K562 (cell line): Measurements from ENCODE around the gene KRTAP4-3. TPM values are rescaled to one million over a fixed set of nuclear protein-coding genes. Genes with fewer than 3 reads are reported as not detected.

Source experiments
- ATAC-seq: fragments of 200-7000 bp; cut with Tn5 transposase; 3 replicates; pipeline ENCODE4 v1.9.1; 2020; ENCODE audit warnings: moderate library complexity
- BruUV-seq: library from RNA; stranded (reverse); fragments of 400-500 nt; replicated peaks from 2 replicates; lab custom pipeline; 2021; lab: Mats Ljungman, UMichigan
- CTCF ChIA-PET: fragments of 300-600 bp; formaldehyde crosslinking; extraction: SDS; loops from one replicate; lab custom pipeline; 2021; ENCODE audit warnings: low intra/inter-chr PET ratio; lab: Yijun Ruan, JAX
- POLR2A ChIA-PET: fragments of 300-600, 350-650 bp; sonication (Branson Sonifier 250); formaldehyde crosslinking; extraction: SDS; loops from one replicate; lab custom pipeline; 2021; ENCODE audit warnings: antibody characterized with exemption, inconsistent platforms; lab: Yijun Ruan, JAX
- DNase-seq, 4 experiments: peaks; one replicate each; pipeline versions ENCODE4 v3.0.0 to v3.0.0-alpha.2; 2011 to 2018; ENCODE audit warnings: low spot score in 3 of 4, mixed read lengths in 3 of 4; ENCODE audit errors: extremely low read depth in 1 of 4
- FAIRE-seq: peaks from 2 replicates; lab custom pipeline; 2011; peaks lifted over from hg19 to GRCh38; lab: Jason Lieb, UNC
- H2AFZ ChIP-seq: 2 replicates; pipeline ENCODE4 v1.6.0; 2011; ENCODE audit warnings: low read depth, low read length, control low read depth, inconsistent platforms
- H3K27ac ChIP-seq: fragments of 200-600 bp; 3 replicates; pipeline ENCODE4 v1.8.0; 2011; ENCODE audit warnings: low read depth, mild to moderate bottlenecking, control low read depth, inconsistent platforms, low read length, moderate library complexity, mixed read lengths; ENCODE audit errors: extremely low read depth
- H3K27me3 ChIP-seq, 2 experiments: fragments of 300-600 bp in 1 of 2; 2 replicates in 1 of 2; 3 replicates in 1 of 2; pipeline versions ENCODE4 v1.6.0 to v1.8.0; 2011; ENCODE audit warnings: inconsistent platforms in 2 of 2, low read length in 2 of 2, mild to moderate bottlenecking in 1 of 2, mixed read lengths in 1 of 2, moderate library complexity in 1 of 2; ENCODE audit not compliant: control insufficient read depth in 2 of 2, insufficient read depth in 2 of 2
- H3K36me3 ChIP-seq: fragments of 300-600 bp; 3 replicates; pipeline ENCODE4 v1.8.0; 2011; ENCODE audit warnings: mild to moderate bottlenecking, low read length, inconsistent platforms; ENCODE audit not compliant: control insufficient read depth, insufficient read depth
- H3K4me1 ChIP-seq, 2 experiments: fragments of 200-600 bp in 1 of 2; replicated peaks in 1 of 2; 2 replicates in 1 of 2; 3 replicates in 1 of 2; pipeline versions ENCODE4 v1.5.1 to v1.8.0; 2011; ENCODE audit warnings: inconsistent platforms in 2 of 2, low read length in 2 of 2, mild to moderate bottlenecking in 1 of 2, mixed read lengths in 1 of 2, moderate library complexity in 1 of 2; ENCODE audit not compliant: control insufficient read depth in 2 of 2, insufficient read depth in 2 of 2
- H3K4me2 ChIP-seq: 2 replicates; pipeline ENCODE4 v1.6.1; 2011; ENCODE audit warnings: low read length, control low read depth, inconsistent platforms, mixed read lengths; ENCODE audit not compliant: insufficient read depth
- H3K4me3 ChIP-seq: fragments of 200-600 bp; sonication (generic), shearing (Covaris generic); 2 replicates; pipeline ENCODE4 v1.5.1; 2016; ENCODE audit warnings: control low read depth, inconsistent platforms
- H3K79me2 ChIP-seq: fragments of 200-600 bp; 3 replicates; pipeline ENCODE4 v1.8.0; 2011; ENCODE audit warnings: low read length, inconsistent platforms; ENCODE audit not compliant: control insufficient read depth, insufficient read depth
- H3K9ac ChIP-seq, 2 experiments: 2 replicates each; pipeline versions ENCODE4 v1.6.0 to v1.6.1; 2011; ENCODE audit warnings: low read depth in 2 of 2, low read length in 2 of 2, control low read depth in 1 of 2, inconsistent platforms in 1 of 2, mild to moderate bottlenecking in 1 of 2, mixed read lengths in 1 of 2; ENCODE audit not compliant: insufficient read depth in 1 of 2
- H3K9me1 ChIP-seq: one replicate; pipeline ENCODE4 v1.6.0; 2011; ENCODE audit warnings: inconsistent platforms, mild to moderate bottlenecking, low read length, moderate library complexity; ENCODE audit not compliant: control insufficient read depth, insufficient read depth
- H3K9me3 ChIP-seq: replicated peaks from 2 replicates; pipeline ENCODE4 v1.5.1; 2011; ENCODE audit warnings: low read depth, low read length, inconsistent platforms; ENCODE audit not compliant: control insufficient read depth, insufficient read depth
- H4K20me1 ChIP-seq: replicated peaks from 2 replicates; pipeline ENCODE4 v1.6.1; 2011; ENCODE audit warnings: low read length, inconsistent platforms, mixed read lengths; ENCODE audit not compliant: control insufficient read depth, insufficient read depth
- CAMTA2 ChIP-seq: fragments of 250-450 bp; sonication (Bioruptor Pico); conservative IDR thresholded peaks from 2 replicates; pipeline ENCODE4 v1.5.1; 2022
- EP300 ChIP-seq: IDR thresholded peaks from 2 replicates; pipeline ENCODE4 v1.6.1; 2012; ENCODE audit warnings: low read length, improper control_type of control experiment
- ETV5 ChIP-seq: sonication (generic); formaldehyde crosslinking; IDR thresholded peaks from 2 replicates; pipeline ENCODE4 v1.4.0; 2020; ENCODE audit warnings: low read depth, mild to moderate bottlenecking, missing genetic modification reagents
- KLF10 ChIP-seq: fragments of 250-450 bp; sonication (Bioruptor Pico); IDR thresholded peaks from 2 replicates; pipeline ENCODE4 v1.6.1; 2021; ENCODE audit warnings: matching md5 sums
- PRMT5 ChIP-seq: sonication (generic); formaldehyde crosslinking; IDR thresholded peaks from 2 replicates; pipeline ENCODE4 v1.5.0; 2020; ENCODE audit warnings: missing genetic modification reagents
- ZNF253 ChIP-seq: fragments of 250-450 bp; sonication (Bioruptor Pico); conservative IDR thresholded peaks from 2 replicates; pipeline ENCODE4 v1.6.1; 2021; ENCODE audit warnings: mild to moderate bottlenecking
- WGBS: fragments of 100-300 bp; shearing (Covaris generic); methylation state at CpG from one replicate; pipeline ENCODE4 v1.1.6; 2016; ENCODE audit warnings: low coverage, mixed read lengths; ENCODE audit not compliant: insufficient coverage; ENCODE audit errors: missing lambda C conversion rate; 5-methylcytosine and 5-hydroxymethylcytosine counted together
- in situ Hi-C: fragments of 300-500 bp; cut with MboI; formaldehyde crosslinking; loops from 4 replicates; pipeline ENCODE4 v1.15.0; 2018; ENCODE audit warnings: inconsistent platforms, mixed read lengths
- intact Hi-C: fragments of 100-400 bp; cut with micrococcal nuclease; formaldehyde crosslinking; loops from 2 replicates; pipeline ENCODE4 v1.14.2; 2022
- polyA plus RNA-seq, 8 experiments: library from polyadenylated mRNA; depleted of rRNA in 4 of 8; stranded (reverse) in 5 of 8; unstranded in 3 of 8; fragments of >200 nt; fragmentation: Nextera tagmentation in 2 of 8; fragmentation: Illumina TruSeq in 1 of 8; extraction: Ambion mirVana in 2 of 8; extraction: Trizol in 1 of 8; gene quantifications; 2 replicates each; pipeline versions ENCODE4 v1.2.1 to v1.2.3, GENCODE V29; 2011 to 2014; ENCODE audit warnings: inconsistent platforms in 1 of 8, missing spikeins in 1 of 8
- total RNA-seq, 7 experiments: library from RNA; depleted of rRNA in 6 of 7; stranded (reverse); fragments of >200 nt in 6 of 7; fragmentation: Illumina TruSeq in 2 of 7; extraction: Trizol in 2 of 7; gene quantifications; 2 replicates each; pipeline versions ENCODE4 v1.2.1 to v1.2.3, GENCODE V29; 2011 to 2021; ENCODE audit warnings: low replicate concordance in 1 of 7
- TF ChIP-seq, protein P1 (sequence below): sonication (generic); formaldehyde crosslinking; IDR thresholded peaks from 2 replicates; pipeline ENCODE4 v1.5.0; 2020; ENCODE audit warnings: missing genetic modification reagents

Gene KRTAP4-3
- total and polyA plus RNA-seq, 9 of the 15 experiments (the other 6 are each of a cell fraction or from before 2014, with no cell fraction given) = not detected

DNA sequence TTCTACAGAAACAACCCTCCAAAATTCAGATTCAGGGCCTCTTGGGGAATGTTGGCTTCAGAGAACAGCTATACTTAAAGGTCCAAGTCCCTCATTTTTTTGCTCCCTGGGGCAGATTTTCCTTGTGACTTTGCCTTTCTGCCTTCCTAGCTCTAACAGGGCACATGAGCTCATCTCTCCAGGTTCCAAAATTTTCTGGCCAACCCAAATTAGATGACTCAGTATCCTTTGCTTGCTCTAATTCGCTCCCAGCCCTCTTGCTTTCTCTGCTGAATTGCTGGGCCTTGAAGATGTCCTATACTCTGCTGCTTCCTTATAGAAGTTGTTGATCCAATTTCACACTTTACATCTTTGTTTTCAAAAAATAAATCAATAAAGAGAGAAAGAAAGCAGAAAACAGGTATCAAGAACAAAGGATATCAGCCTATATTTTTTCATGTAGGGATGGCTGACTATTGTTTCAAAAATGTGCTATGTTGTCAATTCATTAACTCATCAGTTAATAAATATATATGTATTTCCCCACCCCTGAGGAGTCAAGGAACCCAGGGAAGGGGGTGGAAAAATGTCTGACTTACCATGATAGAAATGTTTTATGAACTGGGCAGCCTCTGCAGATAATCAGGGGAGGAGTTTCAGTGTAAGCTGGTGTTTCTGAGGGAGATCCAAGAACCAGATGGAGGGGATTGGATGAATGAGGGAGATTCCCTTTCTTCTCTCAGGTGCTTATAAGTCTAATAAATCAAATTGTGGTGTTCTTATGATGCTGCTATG, 11.0 kb upstream of the KRTAP4-3 start:
- ChIA-PET POLR2A (no interaction called here), CTCF (no interaction called here)
- no peak overlapping the region for H3K4me2 ChIP-seq
- H3K27me3 ChIP-seq = peaks cover 3 to 10% of the 10 kb centered on the region in 2 experiments; a peak in 3 of 5 replicates
- no peak for FAIRE-seq
- DNase-seq = no peak
- TF ChIP-seq ZNF253 (CRISPR knock-in tag) (no peak), KLF10 (no peak)
- TF ChIP-seq, protein P1, sequence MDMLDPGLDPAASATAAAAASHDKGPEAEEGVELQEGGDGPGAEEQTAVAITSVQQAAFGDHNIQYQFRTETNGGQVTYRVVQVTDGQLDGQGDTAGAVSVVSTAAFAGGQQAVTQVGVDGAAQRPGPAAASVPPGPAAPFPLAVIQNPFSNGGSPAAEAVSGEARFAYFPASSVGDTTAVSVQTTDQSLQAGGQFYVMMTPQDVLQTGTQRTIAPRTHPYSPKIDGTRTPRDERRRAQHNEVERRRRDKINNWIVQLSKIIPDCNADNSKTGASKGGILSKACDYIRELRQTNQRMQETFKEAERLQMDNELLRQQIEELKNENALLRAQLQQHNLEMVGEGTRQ (CRISPR knock-in tag) = no peak
- H3K9me3 ChIP-seq = no peaks in the 10 kb centered on the region
- H4K20me1 ChIP-seq = no peaks in the 10 kb centered on the region; the same call in 1 of the 2 replicates
- WGBS = 0% methylated on average over 1 of the region's 1 CpG
- H3K9me1 ChIP-seq = no peaks in the 10 kb centered on the region
- no peak overlapping the region for H3K4me3 ChIP-seq
- H3K36me3 ChIP-seq = no peaks in the 10 kb centered on the region
- ATAC-seq = no peak
- no peak overlapping the region for H2AFZ ChIP-seq
- no peak overlapping the region for H3K27ac ChIP-seq
- H3K79me2 ChIP-seq = no peaks in the 10 kb centered on the region
- BruUV-seq = no TSS peak
- H3K4me1 ChIP-seq = peaks cover 0 to 2% of the 10 kb centered on the region in 2 experiments; a peak in 2 of 5 replicates
- in situ Hi-C loops = no loop called here
- intact Hi-C loops = no loop called here
- H3K9ac ChIP-seq = no peak overlapping the region

DNA sequence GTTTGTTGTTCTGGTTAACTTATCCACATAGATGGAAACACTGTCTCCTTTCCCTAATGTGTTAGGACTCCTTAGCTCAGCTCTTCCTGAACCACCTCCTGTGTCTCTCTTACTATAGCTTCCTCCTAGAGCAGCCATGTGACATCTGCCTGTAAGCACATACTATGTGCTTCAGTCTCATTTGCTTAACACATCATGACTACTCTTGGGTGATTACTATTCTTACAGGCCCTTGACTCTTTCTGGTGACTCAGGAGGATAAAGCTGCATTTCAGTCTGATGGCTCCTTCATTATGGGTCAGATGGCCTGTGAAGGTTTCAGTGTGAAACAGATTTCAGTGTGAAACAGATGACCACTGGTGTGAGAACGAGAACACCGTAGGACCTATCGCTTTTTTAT, 10.3 kb upstream of the KRTAP4-3 start:
- TF ChIP-seq CAMTA2 (CRISPR knock-in tag) (no peak), PRMT5 (CRISPR knock-in tag) (no peak), ETV5 (CRISPR knock-in tag) (no peak), EP300 (no peak)
- TF ChIP-seq, protein P1 (CRISPR knock-in tag) = no peak
- in situ Hi-C loops (no loop called here), intact Hi-C loops (no loop called here)
- peaks cover 0 to 2% of the 10 kb centered on the region in 2 experiments; a peak in 2 of 5 replicates for H3K4me1 ChIP-seq
- CTCF ChIA-PET = no interaction called here
- BruUV-seq = no TSS peak
- no peaks in the 10 kb centered on the region; the same call in 1 of the 2 replicates for H4K20me1 ChIP-seq
- POLR2A ChIA-PET = no interaction called here
- H3K36me3 ChIP-seq = no peaks in the 10 kb centered on the region
- no peaks in the 10 kb centered on the region for H3K9me3 ChIP-seq
- no peak overlapping the region for H2AFZ ChIP-seq
- H3K9ac ChIP-seq = no peak overlapping the region
- ATAC-seq (no peak), FAIRE-seq (no peak), DNase-seq (no peak)
- H3K27me3 ChIP-seq = peaks cover 3 to 10% of the 10 kb centered on the region in 2 experiments; a peak in 3 of 5 replicates
- no peaks in the 10 kb centered on the region for H3K9me1 ChIP-seq
- no peaks in the 10 kb centered on the region for H3K79me2 ChIP-seq
- H3K27ac ChIP-seq = no peak overlapping the region
- no peak overlapping the region for H3K4me3 ChIP-seq
- no peak overlapping the region for H3K4me2 ChIP-seq
- WGBS = 4% methylated on average over 3 of the region's 3 CpGs
